Measurements from ENCODE around the gene PHACTR3. TPM values are rescaled to one million over a fixed set of nuclear protein-coding genes. Genes with fewer than 3 reads are reported as not detected.

The PHACTR3 gene
- total RNA-seq, 1 experiment from 2014 or later = not detected

DNA sequence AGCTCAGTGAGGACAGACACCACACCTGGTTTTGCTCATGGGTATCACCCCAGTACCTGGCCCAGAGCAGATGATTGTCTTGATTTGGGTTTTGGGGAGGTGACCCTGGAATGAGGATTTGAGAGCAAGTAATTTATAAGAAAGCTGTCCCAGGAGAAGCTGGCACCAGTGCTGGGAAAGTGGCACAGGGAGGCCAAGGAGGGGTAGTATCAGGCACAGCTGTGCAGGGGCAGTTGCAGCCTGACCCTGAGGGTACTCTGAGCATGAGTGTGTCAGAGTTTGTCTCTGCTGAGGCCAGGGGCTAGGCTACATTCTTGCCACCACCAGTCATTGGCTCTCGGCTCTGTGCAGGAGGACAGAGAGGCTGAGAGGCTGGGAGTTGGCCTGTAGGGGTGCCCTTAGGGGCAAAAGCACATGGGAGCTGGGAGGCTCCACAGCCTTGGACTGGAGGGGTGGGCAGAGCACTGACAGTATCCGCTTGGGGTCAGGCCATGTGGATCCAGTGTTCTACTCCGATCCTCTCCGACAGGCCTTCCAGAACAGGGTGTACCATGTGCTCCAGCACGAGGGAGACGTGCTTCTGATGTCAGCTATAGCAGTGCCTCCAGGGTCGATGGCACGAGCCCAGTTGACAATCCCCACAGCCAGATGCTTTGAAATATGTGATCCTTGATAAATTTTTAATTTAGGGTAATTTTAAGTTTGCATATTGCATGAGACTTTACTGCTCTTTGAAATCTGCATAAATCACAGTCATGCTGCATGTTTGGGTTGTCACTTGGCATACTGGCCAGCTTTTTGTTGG, 121.3 kb downstream of the PHACTR3 start:
- Histone ChIP-seq H2BK120ac (ENCODE audit: low read depth, low read length, poor library complexity, severe bottlenecking) (no peak overlapping the region), H3K79me1 (ENCODE audit: insufficient read depth, low read depth, low read length, poor library complexity, severe bottlenecking) (no peaks in the 10 kb centered on the region), H2BK5ac (ENCODE audit: insufficient read length, low read length) (no peak overlapping the region), H4K20me1 (ENCODE audit: control insufficient read depth, insufficient read depth, insufficient read length) (no peaks in the 10 kb centered on the region), H3K4ac (ENCODE audit: low read depth, low read length) (no peak overlapping the region), H3K14ac (ENCODE audit: insufficient read depth, low read length) (no peak overlapping the region; the same call in 1 of the 2 replicates), H3K4me1 (ENCODE audit: insufficient read depth, low read length) (no peaks in the 10 kb centered on the region), H2BK20ac (ENCODE audit: low read depth, low read length, poor library complexity, severe bottlenecking) (no peak overlapping the region), H3K9me3 (ENCODE audit: control insufficient read depth, low read depth, low read length) (no peaks in the 10 kb centered on the region), H3K18ac (ENCODE audit: insufficient read length, low read depth, low read length) (no peak overlapping the region), H4K5ac (ENCODE audit: insufficient read length, low read depth, low read length) (no peak overlapping the region), H3K4me2 (ENCODE audit: insufficient read depth, insufficient read length, low read length) (no peak overlapping the region), H3K56ac (ENCODE audit: insufficient read length, low read depth, low read length) (no peak overlapping the region), H4K91ac (ENCODE audit: insufficient read length, low read depth, low read length) (no peak overlapping the region), H2AK5ac (ENCODE audit: insufficient read length, low read length) (no peak overlapping the region), H2BK12ac (ENCODE audit: insufficient read length, low read depth, low read length) (no peak overlapping the region), H3K79me2 (ENCODE audit: insufficient read depth, low read length) (no peaks in the 10 kb centered on the region), H2BK15ac (ENCODE audit: low read depth, low read length) (no peak overlapping the region), H3K23ac (ENCODE audit: insufficient read length, low read depth, low read length) (no peak overlapping the region), H4K8ac (replicated peaks; ENCODE audit: insufficient read length, low read depth, low read length) (no peak overlapping the region), H3K27me3 (ENCODE audit: insufficient read depth, low read length) (no peaks in the 10 kb centered on the region; the same call in 1 of the 2 replicates), H3K23me2 (ENCODE audit: insufficient read length, low read depth, low read length, poor library complexity, severe bottlenecking) (no peaks in the 10 kb centered on the region), H3K9ac (ENCODE audit: extremely low read depth, insufficient read length, low read length) (no peak overlapping the region), H2AFZ (ENCODE audit: low read length) (no peak overlapping the region), H3K27ac (ENCODE audit: insufficient read length, low read depth, low read length) (no peak overlapping the region), H3T11ph (ENCODE audit: low read length) (no peak overlapping the region)
- WGBS (ENCODE audit: extremely low coverage, insufficient read length, low lambda C conversion rate) = no CpG with 5 or more reads among the region's 8 CpGs
- Mint-ChIP-seq H3K9me3 (peaks cover 0 to 97% of the 10 kb centered on the region in 2 experiments; a peak in 3 of 5 replicates), H3K27ac (no peak overlapping the region), H3K4me3 (no peak overlapping the region), H3K27me3 (ENCODE audit: low read depth) (peaks cover 44% of the 10 kb centered on the region), H3K36me3 (ENCODE audit: insufficient read depth in 1 of 3, low read depth in 3 of 3) (peaks cover 0 to 21% (median 6%) of the 10 kb centered on the region in 3 experiments; a peak in 3 of 7 replicates), H3K4me1 (no peaks in the 10 kb centered on the region)
- TF ChIP-seq, protein P1, sequence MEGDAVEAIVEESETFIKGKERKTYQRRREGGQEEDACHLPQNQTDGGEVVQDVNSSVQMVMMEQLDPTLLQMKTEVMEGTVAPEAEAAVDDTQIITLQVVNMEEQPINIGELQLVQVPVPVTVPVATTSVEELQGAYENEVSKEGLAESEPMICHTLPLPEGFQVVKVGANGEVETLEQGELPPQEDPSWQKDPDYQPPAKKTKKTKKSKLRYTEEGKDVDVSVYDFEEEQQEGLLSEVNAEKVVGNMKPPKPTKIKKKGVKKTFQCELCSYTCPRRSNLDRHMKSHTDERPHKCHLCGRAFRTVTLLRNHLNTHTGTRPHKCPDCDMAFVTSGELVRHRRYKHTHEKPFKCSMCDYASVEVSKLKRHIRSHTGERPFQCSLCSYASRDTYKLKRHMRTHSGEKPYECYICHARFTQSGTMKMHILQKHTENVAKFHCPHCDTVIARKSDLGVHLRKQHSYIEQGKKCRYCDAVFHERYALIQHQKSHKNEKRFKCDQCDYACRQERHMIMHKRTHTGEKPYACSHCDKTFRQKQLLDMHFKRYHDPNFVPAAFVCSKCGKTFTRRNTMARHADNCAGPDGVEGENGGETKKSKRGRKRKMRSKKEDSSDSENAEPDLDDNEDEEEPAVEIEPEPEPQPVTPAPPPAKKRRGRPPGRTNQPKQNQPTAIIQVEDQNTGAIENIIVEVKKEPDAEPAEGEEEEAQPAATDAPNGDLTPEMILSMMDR (conservative IDR thresholded peaks at IDR 0.05) = no peak
- no peak for DNase-seq

Measured in H9 (cell line).